ENCODE data around the gene TPRN.

The TPRN gene

GRCh38 chr9:137191691-137192447, 8.7 kb downstream of the TPRN start:
- Histone ChIP-seq H3K36me3 (ENCODE audit: control insufficient read depth in 4 of 4, insufficient read depth in 4 of 4, low read length in 3 of 4) (peaks cover 4 to 38% (median 15%) of the 10 kb centered on the region in 4 experiments), H3K9me3 (ENCODE audit: control extremely low read depth in 1 of 5, control insufficient read depth in 4 of 5, insufficient read depth in 2 of 5, low read depth in 1 of 5, low read length in 4 of 5) (no peaks in the 10 kb centered on the region), H3K27me3 (replicated peaks in 2 of 5; ENCODE audit: control insufficient read depth in 4 of 5, insufficient read depth in 5 of 5, low read length in 4 of 5) (no peaks in the 10 kb centered on the region), H3K4me3 (ENCODE audit: control insufficient read depth in 1 of 7, extremely low read depth in 1 of 7, insufficient read depth in 4 of 7, low read depth in 2 of 7, low read length in 6 of 7) (no peak overlapping the region), H3K27ac (ENCODE audit: insufficient read depth in 1 of 2, low read depth in 1 of 2, low read length in 2 of 2, poor library complexity in 1 of 2, severe bottlenecking in 2 of 2) (no peak overlapping the region), H3K4me1 (ENCODE audit: control extremely low read depth in 1 of 4, control insufficient read depth in 4 of 4, insufficient read depth in 4 of 4, low read length in 3 of 4) (peaks cover 3 to 32% (median 30%) of the 10 kb centered on the region in 4 experiments)
- WGBS (ENCODE audit: insufficient coverage): 98% methylated on average over 13 of the region's 22 CpGs
- POLR2A ChIA-PET: no interaction called here
- CTCF ChIA-PET: interaction anchor here (1.0 to 6.1 kb wide), 5 partner anchors 12 to 45 kb away, joined by 3 to 33 read pairs (median 5); partner anchors contain the start of gene RNF224
- DNase-seq: no peak

DNA sequence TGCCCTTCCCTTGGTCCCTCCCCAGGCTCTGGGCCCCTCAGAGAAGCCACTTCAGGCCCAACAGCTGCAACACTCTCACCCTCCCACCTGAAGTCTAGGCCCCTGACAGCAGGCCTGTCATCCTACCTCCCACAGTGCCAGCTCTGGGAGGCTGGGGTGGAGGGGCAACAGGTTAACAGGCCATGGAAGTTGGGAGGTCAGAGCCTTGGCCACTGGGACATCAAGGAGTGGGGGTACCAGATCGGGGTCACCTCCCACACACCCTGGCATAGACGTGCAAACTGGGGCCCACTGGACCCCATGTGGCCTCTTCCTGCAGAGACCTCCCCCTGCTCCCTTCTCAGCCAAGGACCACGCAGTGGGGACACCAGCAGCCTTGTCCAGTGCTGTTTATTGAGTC, 9.3 kb downstream of the TPRN start:
- POLR2A ChIA-PET: no interaction called here
- peaks cover 3 to 39% (median 36%) of the 10 kb centered on the region in 4 experiments for H3K4me1 ChIP-seq (ENCODE audit: control extremely low read depth in 1 of 4, control insufficient read depth in 4 of 4, insufficient read depth in 4 of 4, low read length in 3 of 4)
- no peak overlapping the region for H3K4me3 ChIP-seq (ENCODE audit: control insufficient read depth in 1 of 7, extremely low read depth in 1 of 7, insufficient read depth in 4 of 7, low read depth in 2 of 7, low read length in 6 of 7)
- peaks cover 5 to 44% (median 19%) of the 10 kb centered on the region in 4 experiments for H3K36me3 ChIP-seq (ENCODE audit: control insufficient read depth in 4 of 4, insufficient read depth in 4 of 4, low read length in 3 of 4)
- no peak for DNase-seq
- H3K27me3 ChIP-seq (replicated peaks in 2 of 5; ENCODE audit: control insufficient read depth in 4 of 5, insufficient read depth in 5 of 5, low read length in 4 of 5): no peaks in the 10 kb centered on the region
- CTCF ChIA-PET: interaction anchor here (1.0 to 6.1 kb wide), 2 partner anchors 15 to 45 kb away, joined by 3 to 33 read pairs; no protein-coding TSS in a partner anchor
- 77% methylated on average over 3 of the region's 3 CpGs for WGBS (ENCODE audit: insufficient coverage)
- H3K9me3 ChIP-seq (ENCODE audit: control extremely low read depth in 1 of 5, control insufficient read depth in 4 of 5, insufficient read depth in 2 of 5, low read depth in 1 of 5, low read length in 4 of 5): no peaks in the 10 kb centered on the region
- H3K27ac ChIP-seq (ENCODE audit: insufficient read depth in 1 of 2, low read depth in 1 of 2, low read length in 2 of 2, poor library complexity in 1 of 2, severe bottlenecking in 2 of 2): no peak overlapping the region

DNA sequence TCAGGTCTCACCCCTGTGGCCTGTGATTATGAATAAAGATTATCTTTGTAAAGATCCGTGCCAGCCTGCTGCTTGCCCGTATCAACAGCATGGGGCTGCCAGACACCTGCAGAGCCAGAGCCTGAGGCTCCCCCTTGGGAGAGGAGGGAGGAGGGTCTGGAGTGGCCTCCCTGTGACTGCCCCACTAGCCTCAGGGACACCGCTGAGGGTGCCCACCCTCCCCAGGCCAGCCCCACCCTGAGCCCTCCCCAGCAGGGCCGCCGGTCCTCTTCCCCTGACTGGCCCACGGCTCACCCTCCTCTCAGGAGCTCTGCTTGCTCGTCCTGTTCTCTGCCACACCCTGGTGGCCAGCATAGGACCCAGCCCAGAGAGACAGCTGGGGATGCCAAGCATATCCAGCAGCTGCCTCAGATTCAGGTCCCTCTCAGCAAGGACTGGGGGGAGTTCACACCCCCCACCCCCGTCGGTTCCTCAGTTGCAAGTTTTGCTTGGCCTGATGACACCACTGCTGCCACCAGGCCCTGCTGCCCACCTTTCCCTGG, 10.2 kb downstream of the TPRN start:
- no peaks in the 10 kb centered on the region for H3K9me3 ChIP-seq (ENCODE audit: control extremely low read depth in 1 of 5, control insufficient read depth in 4 of 5, insufficient read depth in 2 of 5, low read depth in 1 of 5, low read length in 4 of 5)
- peak overlapping the region in 2 of 7 experiments; percentile 98 to 99 for H3K4me3 ChIP-seq (ENCODE audit: control insufficient read depth in 1 of 7, extremely low read depth in 1 of 7, insufficient read depth in 4 of 7, low read depth in 2 of 7, low read length in 6 of 7)
- no peaks in the 10 kb centered on the region for H3K27me3 ChIP-seq (replicated peaks in 2 of 5; ENCODE audit: control insufficient read depth in 4 of 5, insufficient read depth in 5 of 5, low read length in 4 of 5)
- ChIA-PET POLR2A (no interaction called here), CTCF (interaction anchor here (0.8 to 6.1 kb wide), 10 partner anchors 8 to 59 kb away, joined by 3 to 33 read pairs (median 6); partner anchors contain the start of genes LRRC26, RNF208, RNF224 and TMEM210)
- peak overlapping the region in 1 of 2 experiments; percentile 90 for H3K27ac ChIP-seq (ENCODE audit: insufficient read depth in 1 of 2, low read depth in 1 of 2, low read length in 2 of 2, poor library complexity in 1 of 2, severe bottlenecking in 2 of 2)
- 95% methylated on average over 9 of the region's 9 CpGs for WGBS (ENCODE audit: insufficient coverage)
- H3K4me1 ChIP-seq (ENCODE audit: control extremely low read depth in 1 of 4, control insufficient read depth in 4 of 4, insufficient read depth in 4 of 4, low read length in 3 of 4): peaks cover 3 to 39% (median 36%) of the 10 kb centered on the region in 4 experiments
- no peak for DNase-seq
- H3K36me3 ChIP-seq (ENCODE audit: control insufficient read depth in 4 of 4, insufficient read depth in 4 of 4, low read length in 3 of 4): peaks cover 5 to 53% (median 26%) of the 10 kb centered on the region in 4 experiments

DNA sequence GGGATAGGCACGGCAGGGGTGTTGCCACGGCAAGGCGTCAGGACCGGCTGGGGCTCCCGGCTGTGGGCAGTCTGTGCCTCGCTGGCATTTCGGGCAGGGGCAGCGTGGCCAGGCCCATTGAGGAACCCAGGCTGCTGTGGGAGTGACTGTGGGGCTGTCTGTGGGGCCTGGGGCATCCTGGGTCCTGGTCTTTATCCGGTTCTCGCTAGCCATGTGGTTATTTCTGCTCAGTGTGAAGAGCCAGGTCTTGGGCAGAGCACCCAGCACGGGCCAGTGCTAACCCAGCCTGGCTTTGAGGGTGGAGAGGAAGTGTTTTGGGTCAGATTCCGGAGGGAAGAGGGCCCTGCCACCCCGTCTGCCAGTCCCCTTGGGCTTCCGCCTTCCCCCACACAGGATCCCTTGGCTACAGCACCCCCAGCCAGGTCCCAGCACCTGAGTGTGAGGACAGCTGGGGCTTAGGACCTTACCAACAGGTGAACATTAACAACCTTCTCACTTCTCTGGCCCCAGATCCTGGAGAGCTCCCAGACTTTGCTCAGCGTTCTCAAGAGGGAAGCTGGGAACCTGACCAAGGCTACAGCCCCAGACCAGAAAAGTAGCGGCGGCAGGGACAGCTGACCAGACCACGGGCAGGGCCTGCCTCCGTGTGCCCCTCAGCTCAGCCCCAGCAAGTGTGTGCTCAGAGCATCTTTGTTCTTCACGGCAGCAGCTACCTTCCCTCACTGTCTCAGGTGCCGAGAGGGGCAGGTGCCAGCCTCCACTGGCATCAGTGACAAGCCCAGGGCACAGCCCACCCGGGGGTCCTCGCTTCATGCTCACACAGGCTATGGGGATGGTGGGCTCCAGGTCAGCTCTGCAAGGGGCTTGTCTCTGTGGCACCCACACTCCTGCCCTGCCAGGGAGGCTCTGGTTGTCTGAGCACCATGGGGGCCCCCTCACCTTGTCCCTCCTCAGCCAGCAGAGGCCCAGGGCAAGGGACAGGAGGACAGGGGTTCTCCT, 10.9 kb downstream of the TPRN start:
- H3K4me3 ChIP-seq (ENCODE audit: control insufficient read depth in 1 of 7, extremely low read depth in 1 of 7, insufficient read depth in 4 of 7, low read depth in 2 of 7, low read length in 6 of 7): peak overlapping the region; percentile 90 to 99 (median 96)

GRCh38 chr9:137188490-137189296, 11.8 kb downstream of the TPRN start, which contains the start of the genes ANAPC2 and SSNA1:
Gene ANAPC2 (minus strand): TSS chr9:137188560. CDS start chr9:137188532, 28 bp downstream.
Gene SSNA1 (plus strand): TSS chr9:137188676. CDS start chr9:137188727, 51 bp downstream.
- peaks cover 5 to 69% (median 35%) of the 10 kb centered on the region in 4 experiments for H3K36me3 ChIP-seq (ENCODE audit: control insufficient read depth in 4 of 4, insufficient read depth in 4 of 4, low read length in 3 of 4)
- no peaks in the 10 kb centered on the region for H3K9me3 ChIP-seq (ENCODE audit: control extremely low read depth in 1 of 5, control insufficient read depth in 4 of 5, insufficient read depth in 2 of 5, low read depth in 1 of 5, low read length in 4 of 5)
- peaks cover 3 to 39% (median 36%) of the 10 kb centered on the region in 4 experiments for H3K4me1 ChIP-seq (ENCODE audit: control extremely low read depth in 1 of 4, control insufficient read depth in 4 of 4, insufficient read depth in 4 of 4, low read length in 3 of 4)
- peak within 1 kb of the TSS; percentile 70 to 90 for H3K27ac ChIP-seq (ENCODE audit: insufficient read depth in 1 of 2, low read depth in 1 of 2, low read length in 2 of 2, poor library complexity in 1 of 2, severe bottlenecking in 2 of 2)
- POLR2A ChIA-PET: interaction anchor here (0.7 to 2.0 kb wide), 4 partner anchors 12 to 36 kb away, joined by 3 to 6 read pairs (median 4); partner anchors contain the start of genes CYSRT1 and TPRN
- H3K27me3 ChIP-seq (replicated peaks in 2 of 5; ENCODE audit: control insufficient read depth in 4 of 5, insufficient read depth in 5 of 5, low read length in 4 of 5): no peaks in the 10 kb centered on the region
- H3K4me3 ChIP-seq (ENCODE audit: control insufficient read depth in 1 of 7, extremely low read depth in 1 of 7, insufficient read depth in 4 of 7, low read depth in 2 of 7, low read length in 6 of 7): peak within 1 kb of the TSS; percentile 90 to 99 (median 96)
- CTCF ChIA-PET: interaction anchor here (0.6 to 6.1 kb wide), 17 partner anchors 8 to 100 kb away, joined by 3 to 33 read pairs (median 4); partner anchors contain the start of genes CYSRT1, LRRC26, RNF208 and RNF224
- under 1% methylated on average over 78 of the region's 98 CpGs for WGBS (ENCODE audit: insufficient coverage)
- DNase-seq: peak; percentile 92 to 97 (median 94)

More for the DNA sequence above, 10.9 kb downstream of the TPRN start:
- POLR2A ChIA-PET: interaction anchor here (0.7 to 2.0 kb wide), 4 partner anchors 11 to 35 kb away, joined by 3 to 6 read pairs (median 4); partner anchors contain the start of genes CYSRT1 and TPRN
- DNase-seq: no peak
- Histone ChIP-seq H3K36me3 (ENCODE audit: control insufficient read depth in 4 of 4, insufficient read depth in 4 of 4, low read length in 3 of 4) (peaks cover 5 to 61% (median 29%) of the 10 kb centered on the region in 4 experiments), H3K4me1 (ENCODE audit: control extremely low read depth in 1 of 4, control insufficient read depth in 4 of 4, insufficient read depth in 4 of 4, low read length in 3 of 4) (peaks cover 3 to 39% (median 36%) of the 10 kb centered on the region in 4 experiments), H3K27me3 (replicated peaks in 2 of 5; ENCODE audit: control insufficient read depth in 4 of 5, insufficient read depth in 5 of 5, low read length in 4 of 5) (no peaks in the 10 kb centered on the region), H3K27ac (ENCODE audit: insufficient read depth in 1 of 2, low read depth in 1 of 2, low read length in 2 of 2, poor library complexity in 1 of 2, severe bottlenecking in 2 of 2) (peak overlapping the region; percentile 68 to 90), H3K9me3 (ENCODE audit: control extremely low read depth in 1 of 5, control insufficient read depth in 4 of 5, insufficient read depth in 2 of 5, low read depth in 1 of 5, low read length in 4 of 5) (no peaks in the 10 kb centered on the region)
- CTCF ChIA-PET: interaction anchor here (0.6 to 6.1 kb wide), 18 partner anchors 9 to 60 kb away, joined by 3 to 33 read pairs (median 4); partner anchors contain the start of genes CYSRT1, LRRC26, RNF208 and RNF224
- WGBS (ENCODE audit: insufficient coverage): 57% methylated on average over 14 of the region's 23 CpGs

Measured in common myeloid progenitor, CD34-positive (primary cell).